Measurements from ENCODE around the gene MAS1L.

MAS1L gene

DNA sequence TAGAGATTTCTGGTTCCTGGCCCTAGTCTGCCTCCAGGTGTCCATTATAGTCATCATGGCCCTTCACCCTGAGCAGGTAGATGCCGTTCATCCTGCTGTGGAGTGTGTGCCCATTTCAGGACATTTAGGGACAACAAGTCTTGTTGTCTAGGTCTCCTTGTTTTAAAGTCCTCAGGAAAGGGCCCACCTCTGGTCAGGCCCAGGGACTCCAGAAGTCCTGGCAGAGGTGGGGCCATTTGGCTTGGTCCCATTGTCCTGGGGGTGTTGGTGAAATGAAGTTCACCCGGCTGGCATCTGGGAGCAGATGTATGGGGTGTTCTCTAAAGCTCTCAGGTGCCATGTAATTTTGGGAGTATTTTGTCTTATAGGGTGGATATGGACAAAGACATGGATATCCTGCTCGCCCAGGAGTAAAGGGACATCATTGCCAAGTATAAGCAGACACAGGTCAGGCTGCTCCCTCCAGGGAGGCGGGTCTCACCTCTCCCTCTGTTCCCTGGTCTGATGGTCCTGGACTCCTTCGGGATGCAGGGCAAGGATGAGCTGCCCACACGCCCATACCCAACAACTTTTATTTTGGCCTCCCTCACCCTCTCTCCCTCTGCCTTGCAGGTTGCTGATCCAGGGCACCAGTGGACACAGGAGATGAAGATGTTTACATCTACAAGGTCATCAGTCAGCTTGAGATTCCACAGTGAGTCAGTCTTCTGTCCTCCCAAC lies 31.7 kb upstream of the MAS1L start:
- CTCF ChIA-PET = no interaction called here
- Histone ChIP-seq H3K9me3 (ENCODE audit: control insufficient read depth, insufficient read depth, low read depth, low read length) (no peaks in the 10 kb centered on the region), H3K36me3 (ENCODE audit: control insufficient read depth in 2 of 2, insufficient read depth in 1 of 2, low read length in 2 of 2) (no peaks in the 10 kb centered on the region), H3K4me1 (ENCODE audit: control insufficient read depth, insufficient read depth, low read length) (peaks cover 6% of the 10 kb centered on the region), H3K4me3 (ENCODE audit: low read depth, low read length) (no peak overlapping the region), H3K27ac (ENCODE audit: extremely low read depth, low read depth, low read length) (no peak overlapping the region)
- POLR2A ChIA-PET = no interaction called here
- no peak for TF ChIP-seq ZNF354C (tag by site-specific recombination; IDR thresholded peaks at IDR 0.05; ENCODE audit: borderline replicate concordance, low read depth)
- no peak for TF ChIP-seq KLF1 (tag by site-specific recombination; IDR thresholded peaks at IDR 0.05)
- no peak for TF ChIP-seq ZNF211 (tag by site-specific recombination; IDR thresholded peaks at IDR 0.05; ENCODE audit: low read depth)
- TF ChIP-seq, protein P1, sequence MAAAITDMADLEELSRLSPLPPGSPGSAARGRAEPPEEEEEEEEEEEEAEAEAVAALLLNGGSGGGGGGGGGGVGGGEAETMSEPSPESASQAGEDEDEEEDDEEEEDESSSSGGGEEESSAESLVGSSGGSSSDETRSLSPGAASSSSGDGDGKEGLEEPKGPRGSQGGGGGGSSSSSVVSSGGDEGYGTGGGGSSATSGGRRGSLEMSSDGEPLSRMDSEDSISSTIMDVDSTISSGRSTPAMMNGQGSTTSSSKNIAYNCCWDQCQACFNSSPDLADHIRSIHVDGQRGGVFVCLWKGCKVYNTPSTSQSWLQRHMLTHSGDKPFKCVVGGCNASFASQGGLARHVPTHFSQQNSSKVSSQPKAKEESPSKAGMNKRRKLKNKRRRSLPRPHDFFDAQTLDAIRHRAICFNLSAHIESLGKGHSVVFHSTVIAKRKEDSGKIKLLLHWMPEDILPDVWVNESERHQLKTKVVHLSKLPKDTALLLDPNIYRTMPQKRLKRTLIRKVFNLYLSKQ (tag by site-specific recombination; IDR thresholded peaks at IDR 0.05; ENCODE audit: borderline replicate concordance) = no peak
- no peak for TF ChIP-seq YY2 (tag by site-specific recombination; IDR thresholded peaks at IDR 0.05)
- TF ChIP-seq ZNF623 (tag by site-specific recombination; IDR thresholded peaks at IDR 0.05) = no peak
- no peak for TF ChIP-seq WT1 (tag by site-specific recombination; IDR thresholded peaks at IDR 0.05)
- no peak for TF ChIP-seq ZBTB8A (tag by site-specific recombination; IDR thresholded peaks at IDR 0.05)
- no peak for TF ChIP-seq ZNF473 (tag by site-specific recombination; IDR thresholded peaks at IDR 0.05)

DNA sequence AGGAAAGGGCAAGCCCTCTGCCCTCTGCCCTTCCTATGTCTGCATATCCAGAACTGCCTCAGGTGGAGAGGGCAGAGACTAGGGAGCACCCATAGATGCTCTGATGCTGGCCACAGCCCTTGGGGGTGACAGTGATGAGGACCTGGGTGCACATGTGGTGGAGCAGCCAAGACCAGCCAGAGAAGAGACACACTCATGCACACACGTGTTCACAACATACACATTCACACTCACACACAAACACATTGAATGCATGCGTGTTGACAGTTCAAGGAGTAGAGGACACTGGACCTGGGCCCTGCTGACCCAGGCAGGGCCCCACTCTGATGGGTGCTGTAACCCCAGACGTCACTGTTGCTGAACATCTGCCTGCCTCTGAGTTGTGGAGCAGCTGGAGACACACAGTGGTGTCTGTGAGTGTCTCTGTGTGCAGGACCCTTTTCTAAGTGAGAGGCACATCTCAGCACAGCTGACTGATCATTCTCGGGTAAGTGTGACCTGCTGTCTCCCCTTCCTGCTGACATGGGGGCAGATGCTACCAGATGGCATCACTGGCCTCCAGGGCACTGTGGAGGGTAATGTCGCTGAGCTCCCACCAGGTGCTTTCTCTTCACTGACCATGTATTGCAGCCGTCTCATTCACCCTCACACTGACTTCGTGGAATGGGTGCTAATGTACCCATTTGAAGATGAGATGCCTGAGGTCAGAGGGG lies 30.1 kb upstream of the MAS1L start:
- H3K4me3 ChIP-seq (ENCODE audit: low read depth, low read length) = no peak overlapping the region
- TF ChIP-seq ZNF701 (tag by site-specific recombination; IDR thresholded peaks at IDR 0.05) = no peak
- no peak for TF ChIP-seq ZFP37 (tag by site-specific recombination; IDR thresholded peaks at IDR 0.05)
- TF ChIP-seq SCRT2 (tag by site-specific recombination; IDR thresholded peaks at IDR 0.05) = no peak
- no peak for TF ChIP-seq ZNF529 (tag by site-specific recombination; IDR thresholded peaks at IDR 0.05; ENCODE audit: insufficient replicate concordance)
- no peak for TF ChIP-seq KLF9 (tag by site-specific recombination; IDR thresholded peaks at IDR 0.05; ENCODE audit: low read depth)
- TF ChIP-seq ZNF830 (tag by site-specific recombination; IDR thresholded peaks at IDR 0.05; ENCODE audit: low read depth) = no peak
- no peak for TF ChIP-seq ZNF558 (tag by site-specific recombination; IDR thresholded peaks at IDR 0.05)
- TF ChIP-seq ZNF837 (tag by site-specific recombination; IDR thresholded peaks at IDR 0.05) = no peak
- TF ChIP-seq, protein P1 (tag by site-specific recombination; IDR thresholded peaks at IDR 0.05; ENCODE audit: borderline replicate concordance) = no peak
- no peak for TF ChIP-seq ZNF623 (tag by site-specific recombination; IDR thresholded peaks at IDR 0.05)
- TF ChIP-seq ZNF560 (tag by site-specific recombination; IDR thresholded peaks at IDR 0.05; ENCODE audit: borderline replicate concordance) = no peak
- TF ChIP-seq ZNF423 (tag by site-specific recombination; IDR thresholded peaks at IDR 0.05) = no peak
- no peak for TF ChIP-seq EGR2 (tag by site-specific recombination; IDR thresholded peaks at IDR 0.05; ENCODE audit: low read depth)
- no peak for TF ChIP-seq ZBTB7A (tag by site-specific recombination; IDR thresholded peaks at IDR 0.05; ENCODE audit: low read depth)
- TF ChIP-seq, protein P2, sequence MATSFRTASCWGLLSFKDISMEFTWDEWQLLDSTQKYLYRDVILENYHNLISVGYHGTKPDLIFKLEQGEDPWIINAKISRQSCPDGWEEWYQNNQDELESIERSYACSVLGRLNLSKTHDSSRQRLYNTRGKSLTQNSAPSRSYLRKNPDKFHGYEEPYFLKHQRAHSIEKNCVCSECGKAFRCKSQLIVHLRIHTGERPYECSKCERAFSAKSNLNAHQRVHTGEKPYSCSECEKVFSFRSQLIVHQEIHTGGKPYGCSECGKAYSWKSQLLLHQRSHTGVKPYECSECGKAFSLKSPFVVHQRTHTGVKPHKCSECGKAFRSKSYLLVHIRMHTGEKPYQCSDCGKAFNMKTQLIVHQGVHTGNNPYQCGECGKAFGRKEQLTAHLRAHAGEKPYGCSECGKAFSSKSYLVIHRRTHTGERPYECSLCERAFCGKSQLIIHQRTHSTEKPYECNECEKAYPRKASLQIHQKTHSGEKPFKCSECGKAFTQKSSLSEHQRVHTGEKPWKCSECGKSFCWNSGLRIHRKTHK (tag by site-specific recombination; IDR thresholded peaks at IDR 0.05) = no peak
- no peak for TF ChIP-seq TCF7L2 (IDR thresholded peaks at IDR 0.05; ENCODE audit: borderline replicate concordance, low read depth, low read length)
- TF ChIP-seq ZNF626 (tag by site-specific recombination; IDR thresholded peaks at IDR 0.05) = no peak
- CTCF ChIA-PET = no interaction called here
- H3K27ac ChIP-seq (ENCODE audit: extremely low read depth, low read depth, low read length) = no peak overlapping the region
- H3K4me1 ChIP-seq (ENCODE audit: control insufficient read depth, insufficient read depth, low read length) = peaks cover 6% of the 10 kb centered on the region
- POLR2A ChIA-PET = no interaction called here
- no peaks in the 10 kb centered on the region for H3K9me3 ChIP-seq (ENCODE audit: control insufficient read depth, insufficient read depth, low read depth, low read length)
- H3K36me3 ChIP-seq (ENCODE audit: control insufficient read depth in 2 of 2, insufficient read depth in 1 of 2, low read length in 2 of 2) = no peaks in the 10 kb centered on the region
